ENCODE results near the gene EXD3.
"Not testable (repeated sequence)": the region's sequence is repeated elsewhere in the genome, so short reads cannot be mapped to it uniquely, and the experiment has no call there.

Gene EXD3

GRCh38 chr9:137339908-137340462 is 83.0 kb downstream of the EXD3 start:
- DNase-seq (ENCODE audit: low read depth) = not testable (repeated sequence)

DNA sequence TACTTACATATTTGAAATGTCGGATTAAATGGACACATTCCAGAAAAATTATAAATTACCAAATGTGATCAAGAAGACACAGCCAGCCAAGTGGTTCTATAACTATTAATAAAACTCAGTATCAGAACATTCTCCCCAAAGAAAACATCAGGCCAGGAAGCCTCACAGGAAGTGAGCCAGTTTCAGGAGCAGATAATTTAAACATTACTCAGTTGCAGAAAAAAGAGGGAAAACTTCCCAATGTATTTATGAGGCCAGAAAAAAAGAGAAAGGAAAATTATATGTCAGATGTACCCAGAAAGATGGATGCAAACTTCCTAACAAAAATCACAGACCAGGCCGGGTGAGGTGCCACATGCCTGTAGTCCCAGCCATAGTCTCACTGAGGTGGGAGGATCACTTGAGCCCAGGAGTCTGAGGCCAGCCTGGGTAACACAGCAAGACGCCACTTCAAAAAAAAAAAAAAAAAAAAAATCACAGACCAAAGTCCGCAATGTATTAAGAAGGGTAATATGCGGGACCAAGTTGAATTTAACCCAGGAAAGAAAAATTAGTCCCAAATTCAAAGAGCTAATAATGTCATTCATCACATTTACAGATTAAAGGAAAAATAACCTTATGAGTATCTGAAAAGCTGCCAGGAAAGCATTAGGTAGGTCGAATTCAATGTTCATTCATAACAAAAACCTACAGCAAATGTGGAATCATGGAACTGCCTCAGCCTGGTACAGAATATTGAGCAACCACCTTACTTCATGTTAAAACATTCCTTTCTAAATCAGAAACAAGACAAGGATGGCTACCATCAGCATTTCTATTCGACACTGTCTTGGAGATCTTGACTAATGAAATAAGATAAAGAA is 83.7 kb downstream of the EXD3 start:
- DNase-seq (ENCODE audit: low read depth) = no peak

DNA sequence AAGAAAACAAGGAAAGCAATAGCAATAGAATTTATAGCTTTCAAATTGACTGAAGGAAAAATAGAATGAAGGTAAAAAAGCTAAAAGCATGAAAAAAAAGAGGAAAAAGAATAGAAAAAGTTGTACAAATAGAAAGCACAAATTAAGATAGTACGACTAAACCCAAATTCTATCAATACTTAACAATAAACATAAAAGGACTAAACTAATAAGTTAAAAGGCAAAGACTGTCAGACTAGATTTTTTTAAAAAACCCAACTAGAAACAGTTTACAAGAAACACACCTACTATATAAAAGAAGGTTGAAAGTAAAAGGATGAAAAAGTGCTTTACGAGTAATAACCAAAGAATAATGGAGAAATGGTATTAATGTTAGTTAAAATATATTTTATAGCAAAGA is 86.2 kb downstream of the EXD3 start:
- DNase-seq (ENCODE audit: low read depth) = no peak

- no peak for DNase-seq (ENCODE audit: low read depth)
These were observed 89.8 kb downstream of the EXD3 start for GRCh38 chr9:137333016-137333671.

GRCh38 chr9:137331929-137332328 is 91.0 kb downstream of the EXD3 start:
- DNase-seq (ENCODE audit: low read depth) = no peak

DNA sequence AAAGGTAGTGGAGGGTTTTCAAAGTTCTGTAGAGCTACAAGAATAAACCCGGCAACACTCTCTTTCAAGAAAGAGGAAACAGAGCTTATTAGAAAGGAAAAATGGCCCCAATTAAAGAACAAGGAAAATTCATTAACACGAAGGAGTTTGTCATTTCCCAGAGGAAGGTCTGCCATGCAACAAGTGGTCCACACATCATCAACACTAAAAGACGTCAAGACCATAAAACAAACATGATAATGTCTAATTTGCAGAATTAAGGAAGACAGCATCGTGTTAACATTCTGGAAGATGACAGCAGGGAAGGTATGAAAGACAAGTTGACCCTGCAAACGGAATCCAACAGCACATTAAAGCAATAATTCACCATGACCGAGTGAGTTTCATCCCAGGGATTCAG is 92.3 kb downstream of the EXD3 start:
- no peak for DNase-seq (ENCODE audit: low read depth)

GRCh38 chr9:137329590-137329989 is 93.4 kb downstream of the EXD3 start:
- DNase-seq (ENCODE audit: low read depth) = not testable (repeated sequence)

DNA sequence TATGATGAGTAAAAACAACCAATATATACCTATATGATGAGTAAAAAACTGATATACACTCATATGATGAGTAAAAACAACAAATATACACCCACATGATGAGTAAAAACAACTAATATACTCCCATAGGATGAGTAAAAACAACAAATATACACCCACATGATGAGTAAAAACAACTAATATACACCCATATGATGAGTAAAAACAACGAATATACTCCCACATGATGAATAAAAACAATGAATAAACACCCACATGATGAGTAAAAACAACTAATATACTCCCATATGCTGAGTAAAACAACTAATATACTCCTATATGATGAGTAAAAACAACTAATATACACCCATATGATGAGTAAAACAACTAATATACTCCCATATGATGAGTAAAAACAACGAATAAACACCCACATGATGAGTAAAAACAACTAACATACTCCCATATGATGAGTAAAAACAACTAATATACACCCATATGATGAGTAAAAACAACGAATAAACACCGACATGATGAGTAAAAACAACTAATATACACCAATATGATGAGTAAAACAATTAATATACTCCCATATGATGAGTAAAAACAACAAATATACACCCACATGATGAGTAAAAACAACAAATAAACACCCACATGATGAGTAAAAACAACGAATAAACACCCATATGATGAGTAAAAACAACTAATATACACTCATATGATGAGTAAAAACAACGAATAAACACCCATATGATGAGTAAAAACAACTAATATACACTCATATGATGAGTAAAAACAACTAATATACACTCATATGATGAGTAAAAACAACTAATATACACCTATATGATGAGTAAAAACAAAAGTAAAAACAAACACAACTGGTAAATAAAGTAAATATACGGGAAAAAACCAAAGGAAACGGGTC is 95.1 kb downstream of the EXD3 start:
- DNase-seq (ENCODE audit: low read depth) = not testable (repeated sequence)

GRCh38 chr9:137326445-137327065 is 96.4 kb downstream of the EXD3 start:
- no peak for DNase-seq (ENCODE audit: low read depth)

DNA sequence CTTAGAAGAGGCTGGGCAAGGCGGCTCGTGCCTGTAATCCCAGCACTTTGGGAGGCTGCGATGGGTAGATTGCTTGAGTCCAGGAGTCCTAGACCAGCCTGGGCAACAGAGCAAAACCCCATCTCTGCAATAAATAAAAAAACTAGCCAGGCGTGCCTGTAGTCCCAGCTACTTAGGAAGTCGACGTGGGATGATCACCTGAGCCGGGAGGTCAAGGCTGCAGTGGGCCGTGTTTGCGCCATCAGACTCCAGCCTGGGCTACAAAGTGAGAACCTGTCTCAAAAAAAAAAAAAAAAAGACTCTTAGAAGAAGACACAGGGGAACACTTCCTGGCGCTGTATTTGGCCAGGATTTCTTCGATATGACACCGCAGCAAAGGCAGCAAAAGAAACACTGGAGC is 97.2 kb downstream of the EXD3 start:
- no peak for DNase-seq (ENCODE audit: low read depth)

GRCh38 chr9:137325124-137325523 is 97.8 kb downstream of the EXD3 start:
- no peak for DNase-seq (ENCODE audit: low read depth)

DNA sequence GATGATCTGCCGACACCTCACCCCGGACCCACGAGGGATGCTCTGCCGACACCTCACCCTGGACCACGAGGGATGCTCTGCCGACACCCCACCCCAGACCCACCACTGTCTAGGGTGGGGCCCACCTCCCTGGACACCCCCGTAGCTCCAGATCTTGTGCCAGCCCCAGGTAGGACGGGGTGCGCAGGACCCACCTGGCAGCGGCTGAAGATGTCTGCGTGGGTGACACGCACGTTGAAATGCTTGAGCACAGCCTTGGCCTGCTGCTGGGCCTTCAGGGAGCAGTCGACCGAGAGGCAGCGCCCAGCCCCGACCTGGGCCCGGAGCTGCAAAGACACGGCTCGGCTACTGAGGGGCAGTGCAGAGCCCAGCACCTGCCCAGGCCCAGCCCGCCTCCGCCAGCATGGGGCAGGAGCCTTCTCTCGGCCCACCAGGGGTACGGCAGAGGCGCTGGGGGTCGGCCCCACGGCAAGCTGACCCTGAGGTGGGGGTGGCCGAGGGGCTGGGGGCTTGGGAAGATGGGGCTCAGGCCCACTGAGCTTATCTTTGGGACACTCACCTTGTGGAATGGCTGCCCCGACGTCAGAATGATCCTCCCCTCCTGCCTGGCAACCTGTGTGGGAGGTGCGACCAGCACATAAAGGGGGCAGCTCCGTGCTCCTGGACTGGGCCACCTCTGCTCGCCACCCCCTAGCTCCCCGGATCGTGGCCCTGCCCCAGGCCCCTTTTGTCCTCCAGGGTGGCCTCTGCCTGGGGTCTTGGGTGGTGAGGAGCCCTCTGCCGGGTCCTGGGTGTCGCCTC is 99.2 kb downstream of the EXD3 start:
- DNase-seq (ENCODE audit: low read depth) = no peak

- no peak for DNase-seq (ENCODE audit: low read depth)
These were observed 101.1 kb downstream of the EXD3 start for GRCh38 chr9:137321726-137322361.

DNA sequence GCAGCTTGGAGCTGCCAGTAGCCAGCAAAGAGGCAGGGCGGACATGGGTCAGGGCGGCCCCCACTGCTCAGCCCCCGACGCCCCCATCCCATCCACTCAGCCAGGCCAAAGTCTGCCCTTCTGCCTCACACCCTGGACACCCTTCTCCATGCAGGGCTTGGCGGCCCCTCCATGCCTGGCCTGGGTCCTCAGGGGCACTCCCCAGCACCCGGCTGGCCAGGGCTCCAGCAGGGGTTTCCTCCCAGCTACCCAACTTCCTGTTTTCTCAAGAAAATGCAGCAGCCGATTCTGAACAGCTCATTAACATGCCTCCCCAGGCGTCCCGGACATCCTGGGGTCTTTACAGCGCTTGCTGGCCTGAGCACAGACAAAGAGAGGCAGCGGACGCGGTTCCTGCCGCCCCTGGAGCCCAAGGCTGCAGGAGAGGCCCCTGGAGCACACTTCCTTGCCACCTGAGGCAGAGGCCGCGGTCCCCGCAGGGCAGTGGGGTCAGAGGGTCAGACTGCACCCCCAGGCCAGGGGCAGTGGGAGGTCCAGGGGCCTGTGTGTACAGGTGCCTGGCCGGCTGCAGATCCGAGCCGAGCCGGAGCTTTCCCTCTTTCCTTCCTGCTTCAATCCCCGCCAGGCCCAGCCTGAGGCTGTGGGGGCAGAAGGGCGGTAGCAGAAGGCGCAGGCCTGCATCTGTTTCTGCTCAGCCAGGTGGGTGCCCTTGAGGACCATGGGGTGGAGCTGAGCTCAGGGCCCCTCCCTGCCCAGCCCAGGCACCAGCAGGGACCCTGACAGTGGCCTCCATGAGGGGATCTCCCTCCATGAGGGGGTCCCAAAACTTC is 102.2 kb downstream of the EXD3 start:
- DNase-seq (ENCODE audit: low read depth) = no peak

GRCh38 chr9:137319739-137320551 is 103.0 kb downstream of the EXD3 start:
- no peak for DNase-seq (ENCODE audit: low read depth)

GRCh38 chr9:137319011-137319738 is 103.8 kb downstream of the EXD3 start:
- no peak for DNase-seq (ENCODE audit: low read depth)

GRCh38 chr9:137318602-137319001 is 104.4 kb downstream of the EXD3 start:
- DNase-seq (ENCODE audit: low read depth) = no peak

Data from T-helper 22 cell (primary cell).